ENCODE data around the gene SLC2A1. TPM values are rescaled to one million over a fixed set of nuclear protein-coding genes. Genes with fewer than 3 reads are reported as not detected.

SLC2A1 gene
- total RNA-seq, 3 donors from 2014 or later, result 29.5 to 78.9 (median 42.1) TPM

- TF ChIP-seq POLR2A (IDR thresholded peaks at IDR 0.05) (no peak), POLR2AphosphoS5 (IDR thresholded peaks at IDR 0.05) (peak in 1 of 3 donors; percentile 37)
- Histone ChIP-seq H3K27ac (peak overlapping the region; percentile 89 to 93), H3K4me3 (peak overlapping the region in 1 of 3 donors; percentile 28), H3K9me3 (no peaks in the 10 kb centered on the region), H3K4me1 (peaks cover 0 to 26% of the 10 kb centered on the region in 2 donors), H3K27me3 (no peaks in the 10 kb centered on the region), H3K36me3 (no peaks in the 10 kb centered on the region)
- DNase-seq (ENCODE audit: low spot score in 2 of 2), result peak; percentile 71 to 72
- intact Hi-C loops (cut with DNase I; ENCODE audit: low total_unique reads), result no loop called here
Observed at GRCh38 chr1:42931911-42932422, 26.7 kb downstream of the SLC2A1 start.

GRCh38 chr1:42931108-42931539, 27.5 kb downstream of the SLC2A1 start:
- Histone ChIP-seq H3K27ac (peak overlapping the region; percentile 89 to 93), H3K27me3 (no peaks in the 10 kb centered on the region), H3K9me3 (no peaks in the 10 kb centered on the region), H3K4me1 (peaks cover 0 to 17% of the 10 kb centered on the region in 2 donors), H3K36me3 (no peaks in the 10 kb centered on the region), H3K4me3 (no peak overlapping the region)
- DNase-seq (ENCODE audit: low spot score in 2 of 2), result peak in 1 of 2 donors; percentile 15
- intact Hi-C loops (cut with DNase I; ENCODE audit: low total_unique reads), result no loop called here
- TF ChIP-seq POLR2A (IDR thresholded peaks at IDR 0.05) (no peak), CTCF (IDR thresholded peaks at IDR 0.05) (peak in 2 of 3 donors; percentile 36 to 54)

- Histone ChIP-seq H3K27ac (peak overlapping the region in 1 of 2 donors; percentile 89), H3K27me3 (no peaks in the 10 kb centered on the region), H3K4me1 (peaks cover 0 to 11% of the 10 kb centered on the region in 2 donors), H3K36me3 (no peaks in the 10 kb centered on the region), H3K9me3 (no peaks in the 10 kb centered on the region), H3K4me3 (no peak overlapping the region)
- intact Hi-C loops (cut with DNase I; ENCODE audit: low total_unique reads), result no loop called here
- DNase-seq (ENCODE audit: low spot score in 2 of 2), result peak in 1 of 2 donors; percentile 48
- TF ChIP-seq POLR2A (IDR thresholded peaks at IDR 0.05), result no peak
- no peak for TF ChIP-seq CTCF (IDR thresholded peaks at IDR 0.05)
- TF ChIP-seq POLR2AphosphoS5 (IDR thresholded peaks at IDR 0.05), result no peak
Observed at GRCh38 chr1:42930178-42931107, 28.2 kb downstream of the SLC2A1 start.

GRCh38 chr1:42929434-42930177, 29.1 kb downstream of the SLC2A1 start:
- intact Hi-C loops (cut with DNase I; ENCODE audit: low total_unique reads), result loop anchor here (5.0 kb wide), 1 partner anchor 927 kb away; no protein-coding TSS in a partner anchor
- no peaks in the 10 kb centered on the region for H3K27me3 ChIP-seq
- H3K4me1 ChIP-seq, result peaks cover 0 to 9% of the 10 kb centered on the region in 2 donors
- TF ChIP-seq POLR2A (IDR thresholded peaks at IDR 0.05), result no peak
- no peak for TF ChIP-seq POLR2AphosphoS5 (IDR thresholded peaks at IDR 0.05)
- no peak for TF ChIP-seq CTCF (IDR thresholded peaks at IDR 0.05)
- no peak overlapping the region for H3K27ac ChIP-seq
- no peak overlapping the region for H3K4me3 ChIP-seq
- no peak for DNase-seq (ENCODE audit: low spot score in 2 of 2)
- H3K9me3 ChIP-seq, result no peaks in the 10 kb centered on the region
- H3K36me3 ChIP-seq, result no peaks in the 10 kb centered on the region

- DNase-seq (ENCODE audit: low spot score in 2 of 2), result no peak
- intact Hi-C loops (cut with DNase I; ENCODE audit: low total_unique reads), result loop anchor here (5.0 kb wide), 1 partner anchor 927 kb away; no protein-coding TSS in a partner anchor
- H3K9me3 ChIP-seq, result no peaks in the 10 kb centered on the region
- H3K4me3 ChIP-seq, result no peak overlapping the region
- no peak for TF ChIP-seq POLR2A (IDR thresholded peaks at IDR 0.05)
- TF ChIP-seq CTCF (IDR thresholded peaks at IDR 0.05), result no peak
- no peak for TF ChIP-seq POLR2AphosphoS5 (IDR thresholded peaks at IDR 0.05)
- H3K27ac ChIP-seq, result no peak overlapping the region
- no peaks in the 10 kb centered on the region for H3K36me3 ChIP-seq
- H3K27me3 ChIP-seq, result no peaks in the 10 kb centered on the region
- peaks cover 0 to 9% of the 10 kb centered on the region in 2 donors for H3K4me1 ChIP-seq
Observed at GRCh38 chr1:42928859-42929258, 29.8 kb downstream of the SLC2A1 start.
